C4-2B (cell line): ENCODE results near the gene CEP290.
A peak's percentile ranks its signal among the peaks of the same experiment; 100 is the strongest.

Experiments
- H3K27ac ChIP-seq: fragments of 450-650 bp; 2 replicates; pipeline ENCODE4 v1.5.1; 2017
- CTCF ChIP-seq: fragments of 450-650 bp; conservative IDR thresholded peaks from 2 replicates; pipeline ENCODE4 v1.5.1; 2017; ENCODE audit warnings: mild to moderate bottlenecking
- ZFX ChIP-seq: fragments of 450-650 bp; IDR thresholded peaks from 2 replicates; pipeline ENCODE4 v1.6.1; 2017

The CEP290 gene

GRCh38 chr12:88163371-88163770, 21.5 kb upstream of the CEP290 start:
- no peak for TF ChIP-seq ZFX
- no peak overlapping the region for H3K27ac ChIP-seq

GRCh38 chr12:88156075-88156654, 14.3 kb upstream of the CEP290 start:
- TF ChIP-seq ZFX (no peak), CTCF (no peak)
- no peak overlapping the region for H3K27ac ChIP-seq

GRCh38 chr12:88153959-88154358, 12.1 kb upstream of the CEP290 start:
- no peak overlapping the region for H3K27ac ChIP-seq
- TF ChIP-seq ZFX (no peak), CTCF (peak; percentile 58)

- H3K27ac ChIP-seq = no peak overlapping the region
- TF ChIP-seq CTCF (no peak), ZFX (no peak)
These were observed 8.2 kb upstream of the CEP290 start for GRCh38 chr12:88150063-88150462.

GRCh38 chr12:88145567-88146505, 3.9 kb upstream of the CEP290 start:
- H3K27ac ChIP-seq = no peak overlapping the region
- TF ChIP-seq ZFX (no peak), CTCF (no peak)

- H3K27ac ChIP-seq = no peak overlapping the region
- TF ChIP-seq ZFX (no peak), CTCF (no peak)
These were observed 2.9 kb upstream of the CEP290 start for GRCh38 chr12:88144546-88145468.

GRCh38 chr12:88144037-88144436, 2.1 kb upstream of the CEP290 start:
- no peak overlapping the region for H3K27ac ChIP-seq
- TF ChIP-seq CTCF (no peak), ZFX (no peak)
